Central memory CD8-positive, alpha-beta T cell (primary cell): ENCODE results near the gene OXT.
"Not testable (repeated sequence)": the region's sequence is repeated elsewhere in the genome, so short reads cannot be mapped to it uniquely, and the experiment has no call there.

Experiments
- ATAC-seq: fragments of 150-1000 bp; cut with Tn5 transposase; replicated peaks from 2 replicates; pipeline ENCODE4 v1.10.0; 2022; ENCODE audit warnings: mild to moderate bottlenecking, moderate FRiP score, moderate number of reproducible peaks; ENCODE audit not compliant: poor library complexity, severe bottlenecking; ENCODE audit errors: extremely low read depth
- DNase-seq, 2 donors: peaks; one replicate each; pipeline ENCODE4 v3.0.0; 2021; ENCODE audit warnings: low spot score in 2 of 2
- H3K27ac Mint-ChIP-seq: one replicate; pipeline ENCODE4 v1.8.0; 2022; ENCODE audit warnings: low read depth, mild to moderate bottlenecking, moderate library complexity, mixed read lengths
- H3K27me3 Mint-ChIP-seq: one replicate; pipeline ENCODE4 v1.8.0; 2022; ENCODE audit warnings: mixed read lengths
- H3K36me3 Mint-ChIP-seq: one replicate; pipeline ENCODE4 v1.8.0; 2022; ENCODE audit warnings: mild to moderate bottlenecking, moderate library complexity, mixed read lengths; ENCODE audit not compliant: insufficient read depth
- H3K4me1 Mint-ChIP-seq: one replicate; pipeline ENCODE4 v1.8.0; 2022; ENCODE audit warnings: mixed read lengths
- H3K4me3 Mint-ChIP-seq: one replicate; pipeline ENCODE4 v1.8.0; 2022; ENCODE audit warnings: mild to moderate bottlenecking, moderate library complexity, mixed read lengths
- H3K9me3 Mint-ChIP-seq: one replicate; pipeline ENCODE4 v1.8.0; 2022; ENCODE audit warnings: mixed read lengths

OXT gene

GRCh38 chr20:3043322-3043721, 28.1 kb upstream of the OXT start, which contains the start of gene GNRH2:
Gene GNRH2 (plus strand): TSS chr20:3043622. CDS start chr20:3044415, 793 bp downstream.
- H3K4me1 Mint-ChIP-seq = peaks cover 15% of the 10 kb centered on the region
- H3K4me3 Mint-ChIP-seq = no peak within 1 kb of the TSS
- H3K36me3 Mint-ChIP-seq = peaks cover 33% of the 10 kb centered on the region
- no peak within 1 kb of the TSS for H3K27ac Mint-ChIP-seq
- no peaks in the 10 kb centered on the region for H3K27me3 Mint-ChIP-seq
- ATAC-seq (no peak), DNase-seq (no peak)
- no peaks in the 10 kb centered on the region for H3K9me3 Mint-ChIP-seq

GRCh38 chr20:3044336-3044965, 27.0 kb upstream of the OXT start:
- peak overlapping the region; percentile 85 for H3K4me3 Mint-ChIP-seq
- ATAC-seq = no peak
- peak overlapping the region; percentile 42 for H3K27ac Mint-ChIP-seq

GRCh38 chr20:3045042-3045815, 26.2 kb upstream of the OXT start:
- peaks cover 27% of the 10 kb centered on the region for H3K36me3 Mint-ChIP-seq

More at GRCh38 chr20:3044336-3044965, 27.0 kb upstream of the OXT start:
- H3K27me3 Mint-ChIP-seq = no peaks in the 10 kb centered on the region
- DNase-seq = no peak
- H3K4me1 Mint-ChIP-seq = peaks cover 15% of the 10 kb centered on the region
- H3K36me3 Mint-ChIP-seq = peaks cover 28% of the 10 kb centered on the region
- no peaks in the 10 kb centered on the region for H3K9me3 Mint-ChIP-seq

GRCh38 chr20:3045816-3046676, 25.4 kb upstream of the OXT start, which contains the start of gene MRPS26:
Gene MRPS26 (plus strand): TSS chr20:3046052. CDS start chr20:3046069, 17 bp downstream.
- Mint-ChIP-seq H3K9me3 (no peaks in the 10 kb centered on the region), H3K36me3 (peaks cover 26% of the 10 kb centered on the region), H3K27me3 (no peaks in the 10 kb centered on the region), H3K4me3 (peak within 1 kb of the TSS; percentile 85), H3K4me1 (peaks cover 15% of the 10 kb centered on the region), H3K27ac (peak within 1 kb of the TSS; percentile 80)
- DNase-seq (peak; percentile 41 to 62), ATAC-seq (peak; percentile 91)

More at GRCh38 chr20:3045042-3045815, 26.2 kb upstream of the OXT start:
- peak; percentile 54 for ATAC-seq
- Mint-ChIP-seq H3K4me3 (peak overlapping the region; percentile 85), H3K4me1 (peaks cover 15% of the 10 kb centered on the region), H3K9me3 (no peaks in the 10 kb centered on the region), H3K27me3 (no peaks in the 10 kb centered on the region), H3K27ac (peak overlapping the region; percentile 42)
- DNase-seq = peak; percentile 16 to 33

- Mint-ChIP-seq H3K4me1 (peaks cover 15% of the 10 kb centered on the region), H3K27me3 (no peaks in the 10 kb centered on the region), H3K27ac (peak overlapping the region; percentile 80), H3K36me3 (peaks cover 24% of the 10 kb centered on the region), H3K4me3 (peak overlapping the region; percentile 85), H3K9me3 (no peaks in the 10 kb centered on the region)
- DNase-seq (no peak), ATAC-seq (peak; percentile 8)
These were observed 24.6 kb upstream of the OXT start for GRCh38 chr20:3046677-3047462.

GRCh38 chr20:3047486-3048419, 23.7 kb upstream of the OXT start:
- Mint-ChIP-seq H3K27ac (no peak overlapping the region), H3K4me3 (peak overlapping the region; percentile 85)

GRCh38 chr20:3051385-3052019, 19.9 kb upstream of the OXT start:
- H3K4me3 Mint-ChIP-seq = no peak overlapping the region
- H3K27me3 Mint-ChIP-seq = no peaks in the 10 kb centered on the region
- DNase-seq = no peak
- H3K36me3 Mint-ChIP-seq = peaks cover 14% of the 10 kb centered on the region
- no peaks in the 10 kb centered on the region for H3K9me3 Mint-ChIP-seq
- H3K27ac Mint-ChIP-seq = no peak overlapping the region
- no peak for ATAC-seq
- peaks cover 7% of the 10 kb centered on the region for H3K4me1 Mint-ChIP-seq

More at GRCh38 chr20:3047486-3048419, 23.7 kb upstream of the OXT start:
- H3K4me1 Mint-ChIP-seq = peaks cover 15% of the 10 kb centered on the region
- ATAC-seq (no peak), DNase-seq (no peak)
- peaks cover 21% of the 10 kb centered on the region for H3K36me3 Mint-ChIP-seq
- H3K9me3 Mint-ChIP-seq = no peaks in the 10 kb centered on the region
- H3K27me3 Mint-ChIP-seq = no peaks in the 10 kb centered on the region

- Mint-ChIP-seq H3K4me3 (no peak overlapping the region), H3K27me3 (no peaks in the 10 kb centered on the region), H3K36me3 (no peaks in the 10 kb centered on the region), H3K9me3 (no peaks in the 10 kb centered on the region), H3K4me1 (peaks cover 11% of the 10 kb centered on the region), H3K27ac (no peak overlapping the region)
- no peak for DNase-seq
- no peak for ATAC-seq
These were observed 11.9 kb upstream of the OXT start for GRCh38 chr20:3059489-3059888.

- H3K27ac Mint-ChIP-seq, H3K27me3 Mint-ChIP-seq, H3K36me3 Mint-ChIP-seq, H3K9me3 Mint-ChIP-seq, H3K4me3 Mint-ChIP-seq, ATAC-seq, DNase-seq: not testable (repeated sequence)
- peaks cover 13% of the 10 kb centered on the region for H3K4me1 Mint-ChIP-seq
These were observed 7.3 kb upstream of the OXT start for GRCh38 chr20:3064119-3064518.

- Mint-ChIP-seq H3K36me3 (peaks cover 4% of the 10 kb centered on the region), H3K4me1 (peaks cover 19% of the 10 kb centered on the region), H3K9me3 (no peaks in the 10 kb centered on the region), H3K4me3 (no peak overlapping the region), H3K27me3 (no peaks in the 10 kb centered on the region), H3K27ac (no peak overlapping the region)
- ATAC-seq (no peak), DNase-seq (no peak)
These were observed 4.0 kb upstream of the OXT start for GRCh38 chr20:3067139-3068014.
